Skeletal muscle cell (primary cell): ENCODE data around the gene TXNDC16.

Source experiments
- DNase-seq: peaks from one replicate; pipeline ENCODE4 v3.0.0-alpha.2; 2010; ENCODE audit warnings: low read depth
- H3K4me3 ChIP-seq: 2 replicates; pipeline ENCODE4 v1.5.1; 2011; ENCODE audit warnings: low read depth, mild to moderate bottlenecking, control low read depth, low read length, moderate library complexity

Gene TXNDC16

GRCh38 chr14:52458721-52459085 lies 93.6 kb downstream of the TXNDC16 start:
- DNase-seq: no peak
- no peak overlapping the region for H3K4me3 ChIP-seq

DNA sequence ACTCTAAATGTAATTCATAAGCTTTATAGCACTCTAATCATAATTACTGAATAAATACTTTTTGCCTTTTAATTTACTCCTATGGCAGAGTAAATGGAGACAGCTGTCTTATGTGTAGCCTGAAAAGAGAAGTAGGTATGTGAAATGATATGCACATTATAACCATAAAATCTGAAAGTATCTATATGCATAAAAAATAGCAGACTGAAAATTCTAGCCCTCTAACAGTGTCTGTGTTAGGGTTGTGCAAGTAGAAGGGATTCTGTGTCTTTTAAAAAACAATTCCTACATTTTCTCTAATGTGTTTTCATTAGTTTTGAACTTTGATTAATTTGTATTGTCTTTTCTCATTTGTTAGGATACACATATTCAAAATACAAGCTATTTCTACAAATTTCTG lies 94.9 kb downstream of the TXNDC16 start:
- H3K4me3 ChIP-seq: no peak overlapping the region

GRCh38 chr14:52455291-52456088 lies 96.8 kb downstream of the TXNDC16 start:
- DNase-seq: peak; percentile 68
- no peak overlapping the region for H3K4me3 ChIP-seq

More for the DNA sequence above, 94.9 kb downstream of the TXNDC16 start:
- DNase-seq: no peak

GRCh38 chr14:52447236-52447635 lies 105.1 kb downstream of the TXNDC16 start:
- DNase-seq: no peak
- no peak overlapping the region for H3K4me3 ChIP-seq

DNA sequence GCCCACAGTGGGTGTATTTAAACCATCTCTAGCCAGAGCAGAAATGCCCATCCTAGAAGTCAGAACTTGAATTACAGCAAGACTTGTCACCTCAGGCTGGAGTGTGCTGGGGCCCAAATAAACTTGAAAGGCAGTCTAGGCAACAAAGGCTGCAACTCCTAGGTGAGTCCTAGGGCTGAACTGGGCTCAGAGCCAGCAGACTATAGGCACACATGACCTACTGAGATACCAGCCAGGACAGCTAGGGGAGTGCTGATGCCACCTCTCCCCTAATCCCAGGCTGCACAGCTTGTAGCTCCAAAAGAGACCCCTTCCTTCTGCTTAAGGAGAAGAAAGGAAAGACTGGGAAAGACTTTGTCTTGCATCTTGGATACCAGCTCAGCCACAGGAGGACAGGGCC lies 106.0 kb downstream of the TXNDC16 start:
- no peak overlapping the region for H3K4me3 ChIP-seq
- no peak for DNase-seq

GRCh38 chr14:52443506-52443905 lies 108.8 kb downstream of the TXNDC16 start:
- DNase-seq: no peak
- no peak overlapping the region for H3K4me3 ChIP-seq

DNA sequence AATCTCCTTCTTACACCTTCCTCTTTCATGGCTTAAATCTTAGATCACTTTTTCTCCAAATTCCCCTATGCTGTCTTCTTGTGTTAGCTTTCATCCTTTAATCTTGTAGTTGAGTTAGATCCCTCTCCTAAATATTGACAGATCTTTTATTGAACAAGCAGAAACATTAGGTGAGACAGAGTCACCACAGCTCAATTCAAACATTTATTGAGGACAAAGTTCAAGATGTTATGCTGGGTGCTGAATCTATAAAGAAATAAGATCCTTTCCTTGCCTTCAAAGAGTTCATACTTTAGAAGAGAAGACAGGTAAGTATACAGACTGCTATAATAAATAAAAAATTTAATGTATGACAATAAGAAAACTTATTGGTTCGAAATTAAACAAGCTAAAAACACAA lies 109.7 kb downstream of the TXNDC16 start:
- DNase-seq: no peak
- H3K4me3 ChIP-seq: no peak overlapping the region

- no peak overlapping the region for H3K4me3 ChIP-seq
- no peak for DNase-seq
Measured at GRCh38 chr14:52442166-52442565, 110.1 kb downstream of the TXNDC16 start.

GRCh38 chr14:52439476-52439875 lies 112.8 kb downstream of the TXNDC16 start:
- DNase-seq: no peak
- no peak overlapping the region for H3K4me3 ChIP-seq

DNA sequence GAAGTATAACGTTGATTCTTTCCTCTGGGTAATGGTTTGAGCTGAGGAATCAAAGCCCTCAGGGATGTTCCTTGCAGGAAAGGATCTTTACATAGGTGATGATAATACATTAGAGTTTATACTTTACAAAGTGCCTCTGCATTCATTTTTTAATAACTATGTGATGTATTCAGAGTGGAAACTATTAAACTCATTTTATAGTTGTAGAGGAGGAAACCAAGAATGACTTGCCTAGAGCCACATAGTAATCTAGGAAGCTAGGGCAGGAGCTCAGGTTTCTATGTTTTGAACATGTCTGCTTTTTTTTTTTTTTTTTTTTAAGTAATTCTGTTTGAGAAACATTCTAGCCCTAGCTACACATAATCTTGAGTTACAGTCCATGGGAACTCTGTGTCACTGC lies 117.3 kb downstream of the TXNDC16 start:
- H3K4me3 ChIP-seq: no peak overlapping the region
- DNase-seq: no peak

- no peak overlapping the region for H3K4me3 ChIP-seq
- DNase-seq: no peak
Measured at GRCh38 chr14:52430474-52430873, 121.8 kb downstream of the TXNDC16 start.

- no peak for DNase-seq
- H3K4me3 ChIP-seq: no peak overlapping the region
Measured at GRCh38 chr14:52429451-52429850, 122.9 kb downstream of the TXNDC16 start.

DNA sequence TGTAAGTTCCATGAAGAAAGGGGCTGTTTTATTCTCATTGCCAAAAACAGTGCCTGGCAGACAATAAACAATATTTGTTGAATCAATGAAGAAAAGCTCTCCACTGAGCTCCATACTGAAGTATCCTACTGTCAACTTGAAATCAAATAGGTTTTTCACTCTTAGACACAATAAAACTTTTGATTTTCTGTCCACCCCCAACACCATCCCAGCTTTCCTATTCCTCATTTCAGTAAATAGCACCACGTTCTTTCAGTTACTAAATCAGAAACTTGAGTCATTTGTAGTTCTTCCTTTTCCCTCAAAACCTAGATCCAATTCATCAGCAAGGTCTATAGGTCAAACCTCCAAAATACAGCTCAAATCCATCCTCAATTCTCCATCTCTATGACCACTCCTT lies 124.8 kb downstream of the TXNDC16 start:
- no peak overlapping the region for H3K4me3 ChIP-seq
- DNase-seq: no peak

DNA sequence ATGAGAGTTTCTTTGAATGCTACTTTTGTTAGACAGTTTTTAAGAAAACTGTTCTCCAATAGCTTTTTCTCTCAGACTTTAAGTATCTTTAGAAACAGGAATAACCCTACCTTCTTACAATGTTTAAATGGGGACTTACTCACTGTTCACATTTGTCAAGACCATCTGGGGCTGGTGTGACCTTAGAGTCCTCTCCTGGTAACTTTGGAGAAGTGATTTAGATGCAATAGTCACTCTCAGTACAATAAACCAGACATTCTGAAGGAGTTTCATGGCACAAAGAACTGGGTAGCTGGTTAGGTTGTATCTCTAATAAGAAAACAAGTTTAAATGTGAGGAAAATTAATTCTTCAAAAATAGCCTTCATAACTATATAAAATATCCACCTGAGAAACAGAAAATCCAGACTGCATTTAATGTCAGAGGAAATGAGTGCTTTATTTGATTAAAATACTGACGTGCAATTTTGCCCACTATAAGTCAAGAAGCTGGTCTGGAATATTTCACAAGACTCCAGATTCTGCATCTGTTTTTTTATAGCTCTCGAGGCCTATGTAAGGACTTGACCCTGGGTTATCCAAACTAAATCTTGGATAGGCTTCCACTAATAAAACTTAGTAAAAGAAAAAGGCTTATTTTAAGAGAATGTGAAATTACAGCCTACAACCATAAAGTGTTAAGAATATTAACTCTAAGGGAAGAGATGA lies 129.5 kb downstream of the TXNDC16 start:
- no peak overlapping the region for H3K4me3 ChIP-seq
- no peak for DNase-seq

DNA sequence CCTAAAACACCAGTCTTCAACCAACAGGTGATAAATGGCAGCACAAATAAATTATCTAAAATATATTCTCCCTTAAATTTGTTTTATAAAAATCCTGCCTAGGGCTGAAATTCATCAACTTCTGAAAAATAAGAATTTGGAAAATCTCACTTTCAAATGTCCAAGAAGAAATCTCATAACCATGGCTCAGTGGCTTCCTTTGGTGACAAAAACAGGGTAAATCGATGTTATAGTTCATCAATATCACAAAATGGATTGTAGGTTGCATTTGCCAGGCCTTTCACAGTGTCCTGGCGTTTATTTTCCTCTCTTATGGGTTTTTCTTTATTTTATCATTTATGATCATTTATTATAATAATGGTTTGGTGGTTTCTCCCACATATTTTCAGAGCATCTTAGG lies 135.2 kb downstream of the TXNDC16 start:
- H3K4me3 ChIP-seq: no peak overlapping the region
- DNase-seq: no peak

DNA sequence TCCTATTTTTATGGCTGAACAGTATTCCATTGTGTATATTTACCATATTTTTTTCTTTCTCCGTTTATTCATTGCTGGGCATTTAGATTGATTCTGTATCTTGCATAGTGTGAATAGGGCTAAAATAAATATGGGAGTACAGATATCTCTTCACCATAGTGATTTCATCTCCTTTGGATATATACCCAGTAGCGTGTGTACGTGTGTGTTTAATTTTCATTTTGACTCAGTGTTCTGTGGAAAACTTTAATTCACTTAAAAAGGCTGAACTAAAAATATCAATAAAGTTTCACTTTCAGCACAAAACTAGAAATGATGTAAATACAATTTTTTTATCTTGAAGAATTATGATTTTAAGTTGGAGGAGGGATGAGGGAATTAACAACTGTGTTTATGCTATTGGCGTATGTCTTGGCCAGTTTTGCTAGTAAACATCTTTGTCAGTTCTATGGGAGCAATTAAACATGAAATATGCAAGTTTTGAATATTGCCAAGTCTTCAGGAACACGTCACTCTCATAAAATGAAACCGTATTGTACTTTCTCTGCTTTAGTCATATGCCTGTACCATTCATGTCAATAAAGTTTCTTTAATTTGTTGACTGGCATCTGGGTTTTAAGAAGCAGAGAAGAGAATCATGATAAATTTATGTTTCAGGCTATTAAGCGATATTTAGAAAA lies 138.4 kb downstream of the TXNDC16 start:
- DNase-seq: peak; percentile 58
- H3K4me3 ChIP-seq: no peak overlapping the region

- H3K4me3 ChIP-seq: no peak overlapping the region
- no peak for DNase-seq
Measured at GRCh38 chr14:52412426-52412825, 139.9 kb downstream of the TXNDC16 start.

DNA sequence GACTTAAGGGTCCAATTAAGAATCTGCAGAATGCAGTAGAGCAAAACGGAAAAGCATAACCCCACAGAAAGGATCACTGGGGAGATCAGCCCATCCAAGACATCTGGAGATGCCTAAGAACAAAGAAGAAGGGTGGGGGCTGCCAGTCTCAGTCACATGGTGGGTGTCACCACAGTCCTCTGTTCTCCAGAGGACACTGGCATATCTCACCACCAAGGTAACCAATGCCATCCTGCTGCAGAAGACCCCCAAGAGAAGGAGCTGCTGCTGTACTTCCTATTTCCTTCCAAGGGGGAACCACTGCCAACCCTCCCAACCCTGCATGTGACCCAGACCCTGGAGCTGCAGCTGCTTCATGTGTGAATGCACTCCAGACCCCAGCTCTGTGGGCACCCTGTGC lies 147.0 kb downstream of the TXNDC16 start:
- H3K4me3 ChIP-seq: no peak overlapping the region
- no peak for DNase-seq

DNA sequence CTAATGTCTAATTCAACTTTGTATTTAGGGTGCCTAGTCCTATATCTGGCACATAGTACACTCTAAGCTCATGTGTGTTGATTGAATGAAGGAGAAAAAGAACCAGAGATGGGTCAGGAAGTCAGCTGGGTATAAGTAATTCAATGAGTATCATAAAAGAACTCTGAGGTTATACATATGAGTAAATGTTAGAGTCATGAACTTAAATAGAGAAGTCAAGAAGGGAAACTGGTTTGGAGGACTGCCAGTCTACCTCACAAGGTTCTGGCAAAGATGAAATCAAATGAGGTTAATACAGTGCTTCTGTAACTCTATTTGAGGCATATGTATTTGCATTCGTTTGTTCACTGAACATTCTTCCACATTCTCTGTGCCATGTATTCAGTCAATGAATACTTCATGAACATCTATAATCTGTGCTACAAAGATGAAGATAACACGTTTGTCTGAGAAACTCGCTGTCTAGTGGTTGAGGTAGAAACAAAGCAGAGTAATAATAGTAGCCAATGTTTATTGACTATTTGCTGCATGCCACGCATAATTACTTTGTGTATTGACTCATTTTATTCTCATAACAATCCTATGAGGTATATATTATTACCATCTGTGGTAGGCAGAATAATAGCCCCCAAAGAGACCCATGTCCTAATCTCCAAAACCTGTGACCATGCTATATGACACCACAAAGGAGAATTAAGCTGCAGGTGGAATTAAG lies 149.3 kb downstream of the TXNDC16 start:
- DNase-seq: no peak
- H3K4me3 ChIP-seq: no peak overlapping the region

DNA sequence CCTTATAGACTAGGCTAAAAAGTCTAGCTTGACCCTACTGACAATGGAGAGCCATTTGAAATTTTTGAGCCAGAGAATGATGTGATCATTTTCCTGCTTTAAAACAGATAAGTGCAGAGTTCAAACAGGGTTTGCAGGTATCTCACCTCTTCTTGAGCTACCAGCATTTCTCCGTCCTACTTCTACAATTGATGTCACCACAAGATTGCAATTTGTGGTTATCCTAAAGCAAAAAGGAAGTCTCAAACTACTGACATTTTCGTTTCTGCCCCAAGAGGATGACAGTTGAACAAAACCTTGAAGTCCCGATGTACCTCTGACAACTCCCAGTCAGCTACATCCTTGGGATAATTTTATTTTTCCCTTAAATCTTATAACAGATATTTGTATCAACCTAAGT lies 151.5 kb downstream of the TXNDC16 start:
- DNase-seq: no peak
- H3K4me3 ChIP-seq: no peak overlapping the region
